ENCODE results near the gene FHIT. TPM values are rescaled to one million over a fixed set of nuclear protein-coding genes. Genes with fewer than 3 reads are reported as not detected.

The FHIT gene
- total and polyA plus RNA-seq, 2 of the 4 experiments (the other 2 are of a cell fraction), result 0.07 TPM; not detected in 1

- dilution Hi-C loops (cut with HindIII; ENCODE audit: low sequenced_read_pairs, unreplicated experiment), result no loop called here
- H2AFZ ChIP-seq (replicated peaks; ENCODE audit: low read length, poor library complexity), result no peak overlapping the region
- H3K4me3 ChIP-seq (ENCODE audit: insufficient read depth, low read depth, low read length), result no peak overlapping the region
- WGBS, 2 experiments (ENCODE audit: extremely low coverage in 2 of 2, insufficient read length in 1 of 2), result no CpG with 5 or more reads among the region's 4 CpGs
- no TSS peak for BruUV-seq (replicated peaks)
- H2AK5ac ChIP-seq (ENCODE audit: low read depth, low read length), result no peak overlapping the region
- no peak for TF ChIP-seq RFX5 (IDR thresholded peaks at IDR 0.05; ENCODE audit: low read depth, low read length)
- no peak for TF ChIP-seq SMC3 (IDR thresholded peaks at IDR 0.05; ENCODE audit: low read depth, low read length)
- no peak for TF ChIP-seq RAD21 (IDR thresholded peaks at IDR 0.05; ENCODE audit: low read length)
- no peak for TF ChIP-seq CEBPB (IDR thresholded peaks at IDR 0.05; ENCODE audit: low read depth, low read length)
- no peak for TF ChIP-seq FOS (IDR thresholded peaks at IDR 0.05; ENCODE audit: low read depth, low read length)
- TF ChIP-seq USF2 (IDR thresholded peaks at IDR 0.05; ENCODE audit: low read depth, low read length), result no peak
- TF ChIP-seq CHD1 (IDR thresholded peaks at IDR 0.05; ENCODE audit: low read depth, low read length), result no peak
- TF ChIP-seq BHLHE40 (IDR thresholded peaks at IDR 0.05; ENCODE audit: low read depth, low read length), result no peak
- TF ChIP-seq MAFK (IDR thresholded peaks at IDR 0.05; ENCODE audit: low read depth, low read length), result no peak
- TF ChIP-seq MAZ (IDR thresholded peaks at IDR 0.05; ENCODE audit: borderline replicate concordance, low read depth, low read length), result no peak
- no peak for TF ChIP-seq RCOR1 (IDR thresholded peaks at IDR 0.05; ENCODE audit: insufficient replicate concordance, low read length)
- no peak for TF ChIP-seq CTCF (conservative IDR thresholded peaks at IDR 0.05; ENCODE audit: low read depth, low read length)
- no peak for TF ChIP-seq NFE2L2 (IDR thresholded peaks at IDR 0.05; ENCODE audit: low read depth, low read length)
- TF ChIP-seq POLR2A (IDR thresholded peaks at IDR 0.05; ENCODE audit: low read depth, low read length), result no peak
- no peak for TF ChIP-seq ELK1 (IDR thresholded peaks at IDR 0.05; ENCODE audit: borderline replicate concordance, low read depth, low read length)
- no peak for TF ChIP-seq MXI1 (IDR thresholded peaks at IDR 0.05; ENCODE audit: borderline replicate concordance, low read depth, low read length)
- H3K56ac ChIP-seq (ENCODE audit: extremely low read depth, insufficient read depth, low read length), result no peak overlapping the region
- no peaks in the 10 kb centered on the region for H3K36me3 ChIP-seq (ENCODE audit: control insufficient read depth, insufficient read depth, low read length)
- no peaks in the 10 kb centered on the region for H3K4me1 ChIP-seq (ENCODE audit: control insufficient read depth, insufficient read depth, low read length)
- H3K9me1 ChIP-seq (ENCODE audit: insufficient read depth, low read length), result no peaks in the 10 kb centered on the region
- ChIA-PET POLR2A (ENCODE audit: unreplicated experiment) (no interaction called here), CTCF (no interaction called here)
- no peak overlapping the region for H3K14ac ChIP-seq (replicated peaks; ENCODE audit: low read depth, low read length)
- ATAC-seq (ENCODE audit: low read depth) (no peak), DNase-seq (no peak)
- no peaks in the 10 kb centered on the region for H4K20me1 ChIP-seq (ENCODE audit: insufficient read depth, low read length)
- H4K8ac ChIP-seq (ENCODE audit: low read depth in 2 of 2, low read length in 2 of 2), result no peak overlapping the region
- H3K27ac ChIP-seq (ENCODE audit: insufficient read depth, low read length), result no peak overlapping the region
- H3K27me3 ChIP-seq (ENCODE audit: control insufficient read depth, insufficient read depth, low read length), result no peaks in the 10 kb centered on the region
- H2BK15ac ChIP-seq (ENCODE audit: low read depth, low read length), result no peak overlapping the region
- in situ Hi-C loops (cut with MboI; ENCODE audit: low sequenced_read_pairs), result no loop called here
- H2BK5ac ChIP-seq (ENCODE audit: low read depth, low read length, poor library complexity, severe bottlenecking), result no peak overlapping the region
- no peak overlapping the region for H3K4me2 ChIP-seq (ENCODE audit: low read depth, low read length)
- no peak overlapping the region for H4K5ac ChIP-seq (ENCODE audit: low read depth, low read length)
- H3K23ac ChIP-seq (ENCODE audit: low read depth, low read length), result no peak overlapping the region
- H4K91ac ChIP-seq (ENCODE audit: insufficient read depth, low read depth, low read length), result no peak overlapping the region
- H3K9me3 ChIP-seq (ENCODE audit: control insufficient read depth, insufficient read depth, low read length), result no peaks in the 10 kb centered on the region
- no peak overlapping the region for H3K9ac ChIP-seq (ENCODE audit: low read depth, low read length)
- H3K18ac ChIP-seq (ENCODE audit: low read depth, low read length), result no peak overlapping the region
- H2BK120ac ChIP-seq (ENCODE audit: low read depth, low read length), result no peak overlapping the region
- H2BK20ac ChIP-seq (ENCODE audit: low read depth, low read length), result no peak overlapping the region
- no peaks in the 10 kb centered on the region for H3K79me1 ChIP-seq (ENCODE audit: low read depth in 1 of 2, low read length in 2 of 2)
- no peak overlapping the region for H3K4ac ChIP-seq (ENCODE audit: low read depth, low read length)
- H2AK9ac ChIP-seq (replicated peaks; ENCODE audit: low read depth, low read length, poor library complexity), result no peak overlapping the region
- intact Hi-C loops (cut with micrococcal nuclease), result no loop called here
Measured at GRCh38 chr3:59970796-59971195, 1280.5 kb downstream of the FHIT start.
